GM12878 (cell line): Measurements from ENCODE around the gene DGCR8. TPM values are rescaled to one million over a fixed set of nuclear protein-coding genes. Genes with fewer than 3 reads are reported as not detected.

ENCODE experiments used
- ASH2L ChIP-seq: fragments of 300-600, 200-600 bp; sonication (generic); IDR thresholded peaks from 2 replicates; pipeline ENCODE4 v1.6.1; 2017; ENCODE audit warnings: low read depth, mild to moderate bottlenecking, borderline replicate concordance
- FOS ChIP-seq: IDR thresholded peaks from 3 replicates; pipeline ENCODE4 v1.6.1; 2011; ENCODE audit warnings: borderline replicate concordance; ENCODE audit not compliant: insufficient read length; ENCODE audit errors: extremely low read depth
- HDAC6 ChIP-seq: fragments of 200-600 bp; sonication (generic); IDR thresholded peaks from one replicate; pipeline ENCODE4 v1.8.0; 2017; ENCODE audit warnings: antibody characterized with exemption; ENCODE audit not compliant: unreplicated experiment
- MYC ChIP-seq: IDR thresholded peaks from 2 replicates; pipeline ENCODE4 v1.6.1; 2011; ENCODE audit warnings: mild to moderate bottlenecking, low read length, moderate library complexity, inconsistent platforms; ENCODE audit not compliant: insufficient read depth, insufficient replicate concordance, insufficient read length, severe bottlenecking
- NFYA ChIP-seq: IDR thresholded peaks from 2 replicates; pipeline ENCODE4 v1.6.1; 2011; ENCODE audit warnings: low read depth, mild to moderate bottlenecking, low read length, improper control_type of control experiment, borderline replicate concordance
- NFYB ChIP-seq: IDR thresholded peaks from 2 replicates; pipeline ENCODE4 v1.6.1; 2011; ENCODE audit warnings: low read depth, mild to moderate bottlenecking, low read length, improper control_type of control experiment, moderate library complexity; ENCODE audit not compliant: insufficient read depth
- PAX5 ChIP-seq: IDR thresholded peaks from 2 replicates; pipeline ENCODE4 v1.6.1; 2011; ENCODE audit warnings: low read depth, low read length, borderline replicate concordance
- PRDM15 ChIP-seq: fragments of 450-650 bp; formaldehyde crosslinking; IDR thresholded peaks from 2 replicates; pipeline ENCODE4 v1.4.0; 2020; ENCODE audit warnings: mild to moderate bottlenecking, moderate library complexity
- RB1 ChIP-seq: fragments of 450-650 bp; formaldehyde crosslinking; IDR thresholded peaks from 2 replicates; pipeline ENCODE4 v1.6.1; 2017; ENCODE audit warnings: mild to moderate bottlenecking, borderline replicate concordance
- SMAD1 ChIP-seq: fragments of 450-650 bp; IDR thresholded peaks from 2 replicates; pipeline ENCODE4 v1.6.1; 2018; ENCODE audit warnings: mild to moderate bottlenecking, low read depth; ENCODE audit not compliant: partially characterized antibody
- SRF ChIP-seq, 2 experiments: IDR thresholded peaks; 2 replicates each; pipeline ENCODE4 v1.6.1; 2011; ENCODE audit warnings: low read depth in 2 of 2, low read length in 2 of 2, mild to moderate bottlenecking in 1 of 2, moderate library complexity in 1 of 2
- USF1 ChIP-seq: IDR thresholded peaks from 2 replicates; pipeline ENCODE4 v1.6.1; 2011; ENCODE audit warnings: borderline replicate concordance, low read depth, mild to moderate bottlenecking, moderate library complexity, mixed read lengths, low read length; ENCODE audit not compliant: insufficient read depth; ENCODE audit errors: extremely low read length
- ZBTB40 ChIP-seq: fragments of 450-650 bp; IDR thresholded peaks from 2 replicates; pipeline ENCODE4 v1.6.1; 2016; ENCODE audit warnings: mild to moderate bottlenecking, moderate library complexity, borderline replicate concordance
- ZNF687 ChIP-seq: fragments of 450-650 bp; IDR thresholded peaks from 2 replicates; pipeline ENCODE4 v1.6.1; 2017; ENCODE audit warnings: mild to moderate bottlenecking, moderate library complexity
- polyA plus RNA-seq, 11 experiments: library from polyadenylated mRNA; depleted of rRNA in 4 of 11; unstranded in 6 of 11; stranded (reverse) in 5 of 11; fragments of >200 nt; fragmentation: Nextera tagmentation in 4 of 11; fragmentation: Illumina TruSeq in 1 of 11; extraction: Ambion mirVana in 4 of 11; extraction: Trizol in 1 of 11; gene quantifications; 1 replicate in 1 of 11; 2 replicates in 10 of 11; pipeline versions ENCODE4 v1.2.1 to v1.2.3, GENCODE V29; 2011 to 2016; ENCODE audit warnings: inconsistent platforms in 2 of 11, missing spikeins in 2 of 11, low read depth in 1 of 11
- total RNA-seq, 4 experiments: library from RNA; depleted of rRNA in 3 of 4; stranded (reverse); fragments of >200 nt in 3 of 4; fragmentation: Illumina TruSeq in 1 of 4; extraction: Trizol in 1 of 4; gene quantifications; 2 replicates each; pipeline versions ENCODE4 v1.2.1 to v1.2.3, GENCODE V29; 2013 to 2021

DGCR8 gene
- total and polyA plus RNA-seq, 10 of the 15 experiments (the other 5 are each of a cell fraction or from before 2014, with no cell fraction given), result 1.2 to 35.1 (median 17.2) TPM

- no peak for TF ChIP-seq ZBTB40
- TF ChIP-seq RB1, result no peak
- TF ChIP-seq ZNF687, result no peak
- TF ChIP-seq PAX5, result no peak
- TF ChIP-seq USF1, result no peak
- TF ChIP-seq NFYB, result no peak
- no peak for TF ChIP-seq SRF (IDR thresholded peaks at IDR 0.05; ENCODE audit: low read depth in 2 of 2, low read length in 2 of 2)
- TF ChIP-seq ASH2L, result no peak
- no peak for TF ChIP-seq FOS
- TF ChIP-seq PRDM15 (CRISPR knock-in tag), result no peak
- TF ChIP-seq NFYA, result no peak
- TF ChIP-seq HDAC6, result no peak
- no peak for TF ChIP-seq SMAD1
- TF ChIP-seq MYC, result no peak
Observed at GRCh38 chr22:20087319-20088262, 7.5 kb downstream of the DGCR8 start (continued).
